RWPE2 (cell line): Measurements from ENCODE around the gene NOTUM.

Experiments
- ATAC-seq: fragments of 200-7000 bp; cut with Tn5 transposase; 3 replicates; pipeline ENCODE4 v1.9.1; 2021; ENCODE audit warnings: low read depth
- DNase-seq: peaks from one replicate; pipeline ENCODE4 v3.0.0-alpha.2; 2020; ENCODE audit warnings: low spot score
- H3K27ac ChIP-seq: fragments of 450-650 bp; 2 replicates; pipeline ENCODE4 v1.5.1; 2017; ENCODE audit warnings: mild to moderate bottlenecking; ENCODE audit not compliant: poor library complexity, severe bottlenecking
- H3K27me3 ChIP-seq: fragments of 250-450 bp; sonication (Bioruptor Pico); 2 replicates; pipeline ENCODE4 v1.5.1; 2021; ENCODE audit warnings: mild to moderate bottlenecking, moderate library complexity; ENCODE audit not compliant: insufficient read depth, poor library complexity, severe bottlenecking
- H3K36me3 ChIP-seq: fragments of 250-450 bp; sonication (Bioruptor Pico); 2 replicates; pipeline ENCODE4 v1.5.1; 2020; ENCODE audit warnings: low read depth, mild to moderate bottlenecking, moderate library complexity
- H3K4me1 ChIP-seq: fragments of 250-450 bp; sonication (Bioruptor Pico); 2 replicates; pipeline ENCODE4 v1.5.1; 2021; ENCODE audit warnings: mild to moderate bottlenecking, moderate library complexity; ENCODE audit not compliant: insufficient read depth, poor library complexity, severe bottlenecking
- H3K4me3 ChIP-seq: fragments of 250-450 bp; sonication (Bioruptor Pico); 2 replicates; pipeline ENCODE4 v1.5.1; 2021; ENCODE audit warnings: mild to moderate bottlenecking, moderate library complexity; ENCODE audit not compliant: severe bottlenecking
- H3K9me3 ChIP-seq: fragments of 250-450 bp; sonication (Bioruptor Pico); 2 replicates; pipeline ENCODE4 v1.5.1; 2021; ENCODE audit warnings: mild to moderate bottlenecking, moderate library complexity; ENCODE audit not compliant: severe bottlenecking
- CTCF ChIP-seq: fragments of 450-650 bp; IDR thresholded peaks from one replicate; pipeline ENCODE4 v1.5.1; 2017; ENCODE audit warnings: mild to moderate bottlenecking, moderate library complexity; ENCODE audit not compliant: poor library complexity, severe bottlenecking

Gene NOTUM

GRCh38 chr17:81978524-81979298 lies 17.7 kb upstream of the NOTUM start:
- no peaks in the 10 kb centered on the region for H3K27me3 ChIP-seq
- TF ChIP-seq CTCF = no peak
- peaks cover 3% of the 10 kb centered on the region for H3K9me3 ChIP-seq
- DNase-seq (no peak), ATAC-seq (no peak)
- H3K27ac ChIP-seq = peak overlapping the region; percentile 63
- peak overlapping the region; percentile 86 for H3K4me3 ChIP-seq
- H3K4me1 ChIP-seq = no peaks in the 10 kb centered on the region
- peaks cover 8% of the 10 kb centered on the region for H3K36me3 ChIP-seq

- TF ChIP-seq CTCF = no peak
- Histone ChIP-seq H3K4me1 (no peaks in the 10 kb centered on the region), H3K9me3 (peaks cover 9% of the 10 kb centered on the region), H3K27ac (peak within 1 kb of the TSS; percentile 63), H3K27me3 (no peaks in the 10 kb centered on the region), H3K4me3 (peak within 1 kb of the TSS; percentile 86), H3K36me3 (peaks cover 5% of the 10 kb centered on the region)
- ATAC-seq (peak; percentile 82), DNase-seq (peak; percentile 87)
These were observed 16.3 kb upstream of the NOTUM start, which contains the start of gene ASPSCR1 for GRCh38 chr17:81977211-81977808. Gene ASPSCR1, plus strand, starts transcription at chr17:81977629. Its CDS starts 18 bp downstream, at chr17:81977647.

GRCh38 chr17:81976332-81977210 lies 15.6 kb upstream of the NOTUM start:
- DNase-seq = peak; percentile 76
- Histone ChIP-seq H3K4me3 (peak overlapping the region; percentile 86), H3K36me3 (peaks cover 5% of the 10 kb centered on the region), H3K27me3 (no peaks in the 10 kb centered on the region), H3K27ac (peak overlapping the region; percentile 63), H3K9me3 (peaks cover 9% of the 10 kb centered on the region), H3K4me1 (no peaks in the 10 kb centered on the region)
- no peak for TF ChIP-seq CTCF
- ATAC-seq = peak; percentile 35; the same call in 2 of the 3 replicates

- H3K27me3 ChIP-seq = no peaks in the 10 kb centered on the region
- no peak for TF ChIP-seq CTCF
- no peaks in the 10 kb centered on the region for H3K4me1 ChIP-seq
- no peak overlapping the region for H3K27ac ChIP-seq
- H3K4me3 ChIP-seq = no peak overlapping the region
- no peaks in the 10 kb centered on the region for H3K36me3 ChIP-seq
- DNase-seq (no peak), ATAC-seq (no peak)
- peaks cover 9% of the 10 kb centered on the region for H3K9me3 ChIP-seq
These were observed 12.4 kb upstream of the NOTUM start for GRCh38 chr17:81973432-81973831.
